Measurements from ENCODE around the gene EHBP1.

The EHBP1 gene

GRCh38 chr2:62765619-62766376 is 60.3 kb downstream of the EHBP1 start:
- no peak overlapping the region for H3K4me3 ChIP-seq (replicated peaks in 1 of 2; ENCODE audit: low read depth in 2 of 2, low read length in 2 of 2)
- DNase-seq (ENCODE audit: low read depth in 2 of 2) = peak; percentile 6 to 13
- no peak for TF ChIP-seq CTCF (IDR thresholded peaks at IDR 0.05; ENCODE audit: low read depth, low read length)

DNA sequence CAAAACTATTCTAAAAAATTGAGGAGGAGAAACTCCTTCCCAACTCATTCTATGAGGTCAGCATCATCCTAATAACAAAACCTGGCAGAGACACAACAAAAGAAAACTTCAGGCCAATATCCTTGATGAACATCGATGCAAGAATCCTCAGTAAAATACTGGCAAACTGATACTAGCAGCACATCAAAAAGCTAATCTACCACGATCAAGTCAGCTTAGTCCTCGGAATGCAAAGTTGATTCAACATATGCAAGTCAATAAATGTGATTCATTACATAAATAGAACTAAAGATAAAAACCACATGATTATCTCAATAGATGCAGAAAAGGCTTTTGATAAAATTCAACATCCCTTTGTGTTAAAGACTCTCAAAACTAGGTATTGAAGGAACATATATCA is 63.1 kb downstream of the EHBP1 start:
- no peak overlapping the region for H3K4me3 ChIP-seq (replicated peaks in 1 of 2; ENCODE audit: low read depth in 2 of 2, low read length in 2 of 2)
- no peak for TF ChIP-seq CTCF (IDR thresholded peaks at IDR 0.05; ENCODE audit: low read depth, low read length)
- DNase-seq (ENCODE audit: low read depth in 2 of 2) = no peak

DNA sequence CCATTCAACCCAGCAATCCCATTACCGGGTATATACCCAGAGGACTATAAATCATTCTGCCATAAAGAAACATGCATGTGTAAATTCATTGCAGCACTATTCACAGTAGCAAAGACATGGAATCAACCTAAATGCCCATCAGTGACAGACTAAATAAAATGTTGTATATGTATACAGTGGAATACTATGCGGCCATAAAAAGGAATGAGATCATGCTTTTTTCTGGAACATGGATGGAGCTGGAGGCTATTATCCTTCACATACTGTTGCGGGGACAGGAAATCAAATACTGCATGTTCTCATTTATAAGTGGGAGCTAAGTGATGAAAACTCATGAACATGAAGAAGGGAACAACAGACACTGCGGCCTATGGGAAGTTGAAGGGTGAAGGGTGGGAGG is 65.1 kb downstream of the EHBP1 start:
- no peak for TF ChIP-seq CTCF (IDR thresholded peaks at IDR 0.05; ENCODE audit: low read depth, low read length)
- no peak for DNase-seq (ENCODE audit: low read depth in 2 of 2)
- H3K4me3 ChIP-seq (replicated peaks in 1 of 2; ENCODE audit: low read depth in 2 of 2, low read length in 2 of 2) = no peak overlapping the region

DNA sequence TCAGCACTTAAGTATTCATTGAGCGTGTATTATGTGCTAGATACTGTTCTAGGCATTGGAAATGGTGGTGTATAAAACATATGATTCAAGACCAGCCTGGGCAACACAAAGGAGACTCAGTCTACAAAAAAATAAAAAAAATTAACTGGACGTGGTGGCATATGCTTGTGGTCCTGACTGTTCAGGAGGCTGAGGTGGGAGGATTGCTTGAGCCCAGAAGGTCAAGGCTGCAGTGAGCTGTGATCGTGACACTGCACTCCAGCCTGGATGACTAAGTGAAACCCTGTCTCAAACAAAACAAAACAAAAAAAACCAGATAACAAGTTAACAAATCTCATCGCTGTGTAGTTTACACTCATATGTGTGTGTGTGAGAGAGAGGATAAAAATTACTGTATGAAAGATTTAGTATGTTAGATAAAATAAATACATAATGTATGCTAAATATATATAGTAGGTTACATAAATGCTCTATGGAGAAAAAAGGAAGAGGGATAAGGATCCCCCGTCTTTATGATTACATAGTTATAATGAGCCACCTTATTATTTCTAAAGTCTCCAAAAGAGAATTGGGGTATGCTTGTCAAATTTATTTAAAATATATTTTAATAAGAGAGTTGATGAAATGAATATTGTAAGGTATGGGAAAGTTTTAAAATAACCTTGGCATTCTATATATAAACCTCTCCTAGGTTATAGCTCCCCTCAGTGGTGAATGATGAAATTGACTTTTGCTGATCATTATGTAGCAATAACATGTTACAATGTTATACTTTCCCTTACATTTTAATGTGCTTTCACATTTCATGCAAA is 69.2 kb downstream of the EHBP1 start:
- peak; percentile 63 to 75 for DNase-seq (ENCODE audit: low read depth in 2 of 2)
- H3K4me3 ChIP-seq (replicated peaks in 1 of 2; ENCODE audit: low read depth in 2 of 2, low read length in 2 of 2) = no peak overlapping the region
- TF ChIP-seq CTCF (IDR thresholded peaks at IDR 0.05; ENCODE audit: low read depth, low read length) = peak; percentile 63

DNA sequence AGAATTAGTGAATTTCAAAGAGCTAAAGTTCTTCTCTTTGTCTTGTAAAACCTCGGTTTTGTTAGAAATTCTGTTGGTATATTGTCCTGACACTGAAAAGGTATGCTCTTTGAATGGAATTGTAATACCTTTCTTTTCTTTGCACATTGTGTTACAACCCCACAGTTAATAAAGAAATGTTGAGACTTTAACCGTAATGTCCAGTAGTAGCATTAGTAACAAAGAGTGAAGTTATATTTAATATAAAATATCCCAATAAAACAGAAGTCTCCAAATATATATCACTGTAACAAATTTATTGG is 69.8 kb downstream of the EHBP1 start:
- no peak overlapping the region for H3K4me3 ChIP-seq (replicated peaks in 1 of 2; ENCODE audit: low read depth in 2 of 2, low read length in 2 of 2)
- DNase-seq (ENCODE audit: low read depth in 2 of 2) = no peak
- TF ChIP-seq CTCF (IDR thresholded peaks at IDR 0.05; ENCODE audit: low read depth, low read length) = no peak

- no peak for DNase-seq (ENCODE audit: low read depth in 2 of 2)
- TF ChIP-seq CTCF (IDR thresholded peaks at IDR 0.05; ENCODE audit: low read depth, low read length) = no peak
- no peak overlapping the region for H3K4me3 ChIP-seq (replicated peaks in 1 of 2; ENCODE audit: low read depth in 2 of 2, low read length in 2 of 2)
Observed at GRCh38 chr2:62783679-62784078, 78.2 kb downstream of the EHBP1 start.

All from cardiac fibroblast (primary cell).